HepG2 (cell line): Measurements from ENCODE around the gene ACSM3. TPM values are rescaled to one million over a fixed set of nuclear protein-coding genes. Genes with fewer than 3 reads are reported as not detected.

Source experiments
- ATF7-NPFF ChIP-seq: sonication (generic); formaldehyde crosslinking; IDR thresholded peaks from 2 replicates; pipeline ENCODE4 v1.8.1; 2023; ENCODE audit warnings: mild to moderate bottlenecking, low read depth, missing genetic modification reagents, moderate library complexity
- BRCA1 ChIP-seq: sonication (generic); formaldehyde crosslinking; IDR thresholded peaks from 2 replicates; pipeline ENCODE4 v1.4.0; 2020; ENCODE audit warnings: missing genetic modification reagents
- GABPB1 ChIP-seq: IDR thresholded peaks from 2 replicates; pipeline ENCODE4 v1.6.1; 2016; ENCODE audit warnings: mild to moderate bottlenecking, missing genetic modification reagents, moderate library complexity, missing compliant biosample characterization
- HNRNPUL1 ChIP-seq: fragments of 200-400 bp; formaldehyde crosslinking; IDR thresholded peaks from 2 replicates; pipeline ENCODE4 v1.6.1; 2017; ENCODE audit warnings: low read depth, mild to moderate bottlenecking, low read length, moderate library complexity
- KLF11 ChIP-seq: IDR thresholded peaks from 2 replicates; pipeline ENCODE4 v1.6.1; 2016; ENCODE audit warnings: missing compliant biosample characterization
- MIXL1 ChIP-seq: IDR thresholded peaks from 2 replicates; pipeline ENCODE4 v1.6.1; 2016
- ZFP36 ChIP-seq: fragments of 150-350 bp; IDR thresholded peaks from 2 replicates; pipeline ENCODE4 v1.6.1; 2018; ENCODE audit warnings: borderline replicate concordance, low read length, low read depth; ENCODE audit not compliant: partially characterized antibody
- ZFP36L1 ChIP-seq: sonication (generic); formaldehyde crosslinking; IDR thresholded peaks from 2 replicates; pipeline ENCODE4 v1.8.0; 2022; ENCODE audit warnings: mild to moderate bottlenecking, missing genetic modification reagents, moderate library complexity
- ZNF318 ChIP-seq: sonication (generic); formaldehyde crosslinking; IDR thresholded peaks from 2 replicates; pipeline ENCODE4 v1.4.0; 2020; ENCODE audit warnings: mild to moderate bottlenecking, missing genetic modification reagents
- ZNF839 ChIP-seq: sonication (generic); formaldehyde crosslinking; IDR thresholded peaks from 2 replicates; pipeline ENCODE4 v1.4.0; 2020; ENCODE audit warnings: missing genetic modification reagents, mild to moderate bottlenecking, borderline replicate concordance
- polyA plus RNA-seq, 8 experiments: library from polyadenylated mRNA; depleted of rRNA in 3 of 8; stranded (reverse) in 7 of 8; unstranded in 1 of 8; fragments of >200 nt; fragmentation: Illumina TruSeq in 4 of 8; extraction: Trizol in 4 of 8; gene quantifications; 2 replicates each; pipeline versions ENCODE4 v1.2.1 to v1.2.3, GENCODE V29; 2011 to 2016; ENCODE audit warnings: low read depth in 4 of 8, missing spikeins in 1 of 8, mixed read lengths in 1 of 8; ENCODE audit not compliant: insufficient read depth in 1 of 8
- total RNA-seq, 5 experiments: library from RNA; depleted of rRNA; stranded (reverse); fragments of >200 nt; fragmentation: Illumina TruSeq; extraction: Trizol; gene quantifications; 2 replicates each; pipeline ENCODE4 v1.2.3, GENCODE V29; 2016; ENCODE audit warnings: low read depth in 1 of 5
- TF ChIP-seq, protein P1 (sequence below): IDR thresholded peaks from 2 replicates; pipeline ENCODE4 v1.6.1; 2016; ENCODE audit warnings: mild to moderate bottlenecking, missing biosample characterization, missing genetic modification reagents
- TF ChIP-seq, protein P2 (sequence below): sonication (generic); formaldehyde crosslinking; IDR thresholded peaks from 2 replicates; pipeline ENCODE4 v1.5.1; 2020; ENCODE audit warnings: missing genetic modification reagents, mild to moderate bottlenecking, borderline replicate concordance

ACSM3 gene
- total and polyA plus RNA-seq, 2 of the 13 experiments (the other 11 are each of a cell fraction or from before 2014, with no cell fraction given): 74.0 to 108 TPM

DNA sequence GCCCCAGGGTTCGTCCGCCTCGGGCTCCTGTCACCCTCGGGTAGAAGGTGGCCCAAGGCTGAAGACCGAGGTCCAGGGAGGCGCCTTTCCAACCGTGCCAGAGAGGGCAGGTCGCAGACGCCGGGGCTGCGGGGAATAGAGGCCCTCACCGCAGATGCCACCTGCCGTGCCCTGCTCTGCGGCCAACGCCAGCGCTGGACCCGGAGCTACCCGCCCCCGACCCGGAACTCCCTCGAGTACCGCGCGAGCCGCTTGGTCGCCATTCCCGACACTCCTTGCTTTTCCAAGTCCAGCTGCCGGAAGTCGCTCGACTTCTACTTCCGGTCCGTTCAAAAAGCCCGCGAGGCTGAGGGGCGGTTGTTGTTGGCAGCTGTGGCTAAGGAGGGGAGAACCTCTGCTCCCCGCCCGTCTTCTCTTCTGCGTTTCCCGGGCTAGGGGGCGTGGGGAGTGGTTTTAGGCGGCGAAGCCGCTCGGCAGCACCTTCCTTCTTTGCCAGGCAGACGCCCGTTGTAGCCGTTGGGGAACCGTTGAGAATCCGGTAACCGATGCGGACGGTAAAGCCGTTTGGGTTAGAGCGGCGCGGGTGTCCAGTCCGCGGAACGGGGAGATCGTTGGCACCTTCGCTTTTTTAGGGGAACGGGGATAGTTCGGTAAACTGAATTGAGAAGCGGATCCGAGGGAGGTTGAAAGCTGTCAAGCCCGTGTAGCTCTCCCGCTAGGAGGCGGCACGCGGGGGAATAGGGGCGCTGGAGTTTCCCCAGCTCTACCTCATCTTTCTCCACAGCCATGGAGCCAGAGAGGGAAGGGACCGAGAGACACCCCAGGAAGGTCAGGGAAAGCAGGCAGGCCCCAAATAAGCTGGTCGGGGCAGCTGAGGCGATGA, 42.6 kb downstream of the ACSM3 start, which contains the start of the genes ERI2 and REXO5 (continued):
- TF ChIP-seq ZNF318 (CRISPR knock-in tag) (peak; percentile 57; the same call in 1 of the 2 replicates), ATF7-NPFF (peak; percentile 99), GABPB1 (CRISPR knock-in tag) (peak; percentile 99), ZNF839 (peak; percentile 98), KLF11 (CRISPR knock-in tag) (peak; percentile 49; the same call in 1 of the 2 replicates), MIXL1 (peak; percentile 65), ZFP36 (no peak), HNRNPUL1 (no peak), ZFP36L1 (CRISPR knock-in tag) (peak; percentile 96; the same call in 1 of the 2 replicates), BRCA1 (CRISPR knock-in tag) (no peak; the same call in none of the 2 replicates)
- TF ChIP-seq, protein P1, sequence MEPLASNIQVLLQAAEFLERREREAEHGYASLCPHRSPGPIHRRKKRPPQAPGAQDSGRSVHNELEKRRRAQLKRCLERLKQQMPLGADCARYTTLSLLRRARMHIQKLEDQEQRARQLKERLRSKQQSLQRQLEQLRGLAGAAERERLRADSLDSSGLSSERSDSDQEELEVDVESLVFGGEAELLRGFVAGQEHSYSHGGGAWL (CRISPR knock-in tag): peak; percentile 94
- TF ChIP-seq, protein P2, sequence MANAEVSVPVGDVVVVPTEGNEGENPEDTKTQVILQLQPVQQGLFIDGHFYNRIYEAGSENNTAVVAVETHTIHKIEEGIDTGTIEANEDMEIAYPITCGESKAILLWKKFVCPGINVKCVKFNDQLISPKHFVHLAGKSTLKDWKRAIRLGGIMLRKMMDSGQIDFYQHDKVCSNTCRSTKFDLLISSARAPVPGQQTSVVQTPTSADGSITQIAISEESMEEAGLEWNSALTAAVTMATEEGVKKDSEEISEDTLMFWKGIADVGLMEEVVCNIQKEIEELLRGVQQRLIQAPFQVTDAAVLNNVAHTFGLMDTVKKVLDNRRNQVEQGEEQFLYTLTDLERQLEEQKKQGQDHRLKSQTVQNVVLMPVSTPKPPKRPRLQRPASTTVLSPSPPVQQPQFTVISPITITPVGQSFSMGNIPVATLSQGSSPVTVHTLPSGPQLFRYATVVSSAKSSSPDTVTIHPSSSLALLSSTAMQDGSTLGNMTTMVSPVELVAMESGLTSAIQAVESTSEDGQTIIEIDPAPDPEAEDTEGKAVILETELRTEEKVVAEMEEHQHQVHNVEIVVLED (CRISPR knock-in tag): peak; percentile 88
